ENCODE results near the gene C1GALT1C1L. TPM values are rescaled to one million over a fixed set of nuclear protein-coding genes. Genes with fewer than 3 reads are reported as not detected.
"Not testable (repeated sequence)": the region's sequence is repeated elsewhere in the genome, so short reads cannot be mapped to it uniquely, and the experiment has no call there.

Gene C1GALT1C1L
- total RNA-seq, 1 donor from 2014 or later = 0.48 TPM

DNA sequence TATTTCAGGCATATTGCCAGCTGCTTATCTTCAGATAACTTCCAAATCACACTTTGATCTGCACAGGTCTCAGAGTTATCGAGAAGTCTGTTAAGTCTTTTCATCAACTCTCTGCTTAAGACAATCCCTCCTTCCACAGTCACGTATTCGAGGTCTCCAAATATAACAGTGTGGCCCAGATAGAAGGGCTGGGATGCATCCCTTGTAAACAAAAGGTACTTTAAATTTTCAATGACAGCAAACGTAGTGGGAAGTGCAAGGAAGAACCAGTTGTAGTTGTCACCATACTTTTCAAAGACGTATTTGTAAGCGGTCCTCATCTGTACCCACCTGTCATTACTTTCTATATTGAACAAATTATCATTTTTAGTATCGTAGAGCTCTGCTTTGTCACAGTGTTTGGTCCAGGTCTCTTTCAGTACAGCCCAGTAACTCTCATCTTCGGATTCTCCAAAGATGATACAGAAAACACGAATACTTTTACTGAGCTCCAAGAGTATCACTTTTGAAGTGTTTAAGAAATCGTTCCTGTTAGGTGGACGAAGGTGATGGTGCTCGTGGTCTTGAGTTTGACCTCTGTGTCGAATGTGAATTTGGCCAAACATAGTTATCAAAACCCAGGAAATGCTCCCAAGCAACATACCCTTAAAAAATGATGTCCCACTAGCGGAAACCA lies 445 bp downstream of the C1GALT1C1L start:
- intact Hi-C loops (cut with DNase I) = no loop called here
- no peak for DNase-seq (ENCODE audit: low spot score)

DNA sequence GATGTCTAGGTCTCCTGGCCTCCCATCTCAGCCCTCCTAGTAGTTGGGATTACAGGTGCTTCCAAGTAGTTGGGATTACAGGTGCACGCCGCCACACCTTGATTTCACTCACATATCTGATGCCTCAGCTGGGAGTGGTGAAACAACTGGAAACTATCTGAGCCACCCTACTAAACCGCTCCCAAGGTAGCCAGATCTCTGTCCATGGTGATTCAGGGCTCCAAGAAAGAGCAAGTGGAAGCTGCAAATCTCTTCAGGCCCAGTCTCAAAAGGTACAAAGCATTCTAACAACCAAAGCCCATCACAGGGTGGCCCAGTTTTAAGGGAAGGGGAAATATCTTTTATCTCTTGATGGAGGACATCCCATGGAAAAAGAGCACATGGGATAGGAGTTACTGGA lies 19.0 kb downstream of the C1GALT1C1L start:
- intact Hi-C loops (cut with DNase I) = no loop called here

DNA sequence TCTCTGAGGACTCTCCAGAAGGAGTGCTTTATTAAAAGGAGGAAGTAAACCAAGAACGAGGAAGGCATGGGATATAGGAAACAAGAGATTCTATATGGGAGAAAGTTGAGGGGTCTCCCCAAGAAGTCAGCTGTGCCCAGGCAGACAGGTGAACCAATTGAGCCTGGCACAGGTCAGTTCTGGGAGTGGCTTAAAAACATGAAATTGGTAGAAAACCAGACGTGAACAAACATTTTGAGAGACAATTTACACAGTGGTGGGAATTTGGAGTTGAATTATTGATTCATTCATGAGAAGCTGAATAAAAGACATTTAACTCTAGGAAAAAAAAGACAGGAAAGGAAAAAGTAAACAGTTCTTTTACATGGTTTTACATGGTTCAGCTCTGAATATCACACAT lies 22.7 kb downstream of the C1GALT1C1L start:
- intact Hi-C loops (cut with DNase I) = no loop called here

More for the DNA sequence above, 19.0 kb downstream of the C1GALT1C1L start:
- DNase-seq (ENCODE audit: low spot score) = no peak

DNA sequence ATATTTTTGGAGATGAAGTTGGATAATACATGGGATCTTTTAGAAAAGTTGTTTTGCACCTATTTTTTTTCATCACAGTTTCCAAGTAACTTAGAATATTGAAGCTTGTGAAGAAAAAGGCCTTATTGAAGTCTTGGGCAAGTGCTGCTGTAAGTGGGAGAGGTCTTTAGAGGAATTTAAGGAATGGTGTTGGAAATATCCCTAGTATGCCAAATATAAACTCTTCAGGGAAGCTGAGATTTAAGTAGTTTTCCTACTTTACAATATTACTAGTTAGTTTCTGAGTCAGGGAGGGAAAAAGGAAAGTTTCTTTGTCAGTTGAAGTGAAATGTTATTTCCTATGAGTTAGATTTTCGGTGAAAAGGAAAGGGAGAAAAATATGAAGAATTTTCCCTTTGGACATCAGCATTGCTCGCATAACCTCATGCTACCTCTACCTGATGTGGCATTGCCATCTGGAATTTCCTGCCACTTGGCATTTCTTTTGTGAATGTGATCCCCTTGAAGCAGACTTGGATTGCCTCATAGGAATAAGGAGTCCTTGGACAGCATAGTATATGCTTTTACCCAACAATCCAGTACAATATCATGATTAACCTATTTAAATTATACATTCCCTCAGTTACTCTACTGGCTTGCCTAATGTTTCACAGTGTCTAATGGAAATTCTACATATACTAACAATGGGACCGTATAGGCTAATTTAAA lies 27.1 kb downstream of the C1GALT1C1L start:
- intact Hi-C loops (cut with DNase I) = no loop called here
- DNase-seq (ENCODE audit: low spot score) = no peak

More for the DNA sequence above, 22.7 kb downstream of the C1GALT1C1L start:
- no peak for DNase-seq (ENCODE audit: low spot score)

DNA sequence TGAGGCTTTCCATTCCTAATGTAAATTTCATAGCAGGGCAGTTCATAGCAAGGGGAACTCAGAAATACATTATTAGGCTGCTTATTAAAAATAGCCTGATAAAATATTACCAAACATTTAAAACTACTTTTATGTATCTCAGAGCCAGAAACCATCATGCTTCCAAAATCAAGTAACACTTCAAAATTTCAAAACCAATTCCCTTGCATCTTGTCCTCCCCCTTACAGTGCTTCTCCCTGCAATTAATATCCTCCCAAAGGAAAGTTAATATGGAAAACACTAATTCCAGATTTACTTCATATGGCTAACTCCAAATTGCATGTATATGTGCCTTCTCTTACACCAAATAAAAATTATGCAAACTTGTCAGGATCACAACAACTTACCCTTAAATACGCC lies 32.5 kb downstream of the C1GALT1C1L start:
- no peak for DNase-seq (ENCODE audit: low spot score)
- intact Hi-C loops (cut with DNase I) = no loop called here

DNA sequence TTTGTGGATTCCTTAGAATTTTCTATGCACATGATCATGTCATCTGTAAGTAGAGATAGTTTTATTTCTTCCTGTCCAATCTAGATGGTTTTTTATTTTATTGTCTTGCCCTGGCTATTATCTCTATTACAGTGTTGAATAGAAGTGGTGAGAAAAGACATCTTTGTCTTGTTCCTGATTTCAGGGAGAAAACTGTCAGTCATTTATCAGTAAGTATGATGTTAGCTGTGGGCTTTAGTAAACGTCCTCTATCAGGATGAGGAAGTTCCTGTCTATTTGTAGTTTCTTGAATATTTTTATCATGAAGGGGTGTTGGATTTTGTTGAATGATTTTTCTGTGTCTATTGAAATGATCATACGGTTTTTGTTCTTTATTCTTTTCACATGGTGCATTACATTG lies 33.9 kb downstream of the C1GALT1C1L start:
- intact Hi-C loops (cut with DNase I) = no loop called here
- no peak for DNase-seq (ENCODE audit: low spot score)

DNA sequence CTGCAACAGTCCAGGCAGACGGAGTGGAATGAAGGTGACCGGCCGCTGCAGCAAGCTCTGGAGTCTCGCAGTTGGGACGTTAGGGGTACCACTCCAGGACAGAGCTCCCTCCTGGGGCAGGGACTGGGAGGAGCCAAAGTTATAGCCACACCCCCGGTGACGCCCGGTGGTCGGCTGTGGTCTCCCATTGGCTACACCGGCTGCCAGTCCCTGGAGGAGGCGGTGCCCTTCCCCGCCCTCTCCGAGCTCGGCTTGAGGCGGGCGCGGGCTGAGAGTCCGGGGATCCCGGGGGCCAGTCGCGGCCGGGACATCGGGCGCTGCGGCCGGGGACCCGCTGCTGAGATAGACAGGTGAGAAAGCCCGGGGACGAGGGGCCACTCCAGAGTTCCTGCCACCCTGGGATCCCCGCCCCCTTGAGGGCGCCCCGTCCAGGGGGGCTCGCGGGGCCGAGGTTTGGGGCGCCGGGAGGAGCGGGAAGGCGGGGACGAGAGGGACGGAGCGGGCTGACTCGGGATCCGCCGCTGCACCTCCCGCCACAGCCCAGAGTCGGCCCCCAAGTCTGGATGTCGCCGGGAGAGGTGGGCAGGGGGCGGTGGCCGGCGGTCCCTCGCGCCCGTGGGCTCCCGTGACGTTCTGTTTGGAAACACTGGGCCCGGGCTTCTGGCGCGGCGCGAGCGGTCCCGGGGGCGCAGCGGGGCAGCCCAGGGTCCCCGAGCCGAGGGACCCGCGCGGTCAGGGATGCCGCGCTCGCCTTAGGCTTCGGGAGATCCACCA lies 39.0 kb downstream of the C1GALT1C1L start, which contains the start of gene PLEKHH2:
PLEKHH2 (plus strand) TSS at position 231 of the 774 bp plus-strand sequence. CDS start 7,414 bp downstream, outside the sequence.
- peak; percentile 93 for DNase-seq (ENCODE audit: low spot score)
- intact Hi-C loops (cut with DNase I) = no loop called here

DNA sequence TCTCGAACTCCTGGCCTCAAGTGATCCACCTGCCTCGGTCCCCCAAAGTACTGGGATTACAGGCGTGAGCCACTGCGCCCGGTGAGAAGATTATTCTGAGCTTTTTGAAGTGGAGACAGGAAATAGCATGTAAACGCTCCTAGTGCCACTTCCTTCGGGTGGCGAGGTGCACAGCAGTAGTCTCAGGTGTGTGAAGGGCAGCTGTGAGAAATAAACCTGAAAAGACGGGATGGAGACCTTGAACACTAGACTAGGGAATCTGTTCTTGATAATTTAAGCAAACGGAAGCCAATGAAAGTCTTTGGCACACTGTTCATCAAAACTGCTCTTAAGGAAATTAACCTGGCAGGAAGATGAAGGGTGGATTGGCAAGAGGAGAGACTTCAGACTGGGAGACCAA lies 39.6 kb downstream of the C1GALT1C1L start:
- intact Hi-C loops (cut with DNase I) = no loop called here
- DNase-seq (ENCODE audit: low spot score) = no peak

DNA sequence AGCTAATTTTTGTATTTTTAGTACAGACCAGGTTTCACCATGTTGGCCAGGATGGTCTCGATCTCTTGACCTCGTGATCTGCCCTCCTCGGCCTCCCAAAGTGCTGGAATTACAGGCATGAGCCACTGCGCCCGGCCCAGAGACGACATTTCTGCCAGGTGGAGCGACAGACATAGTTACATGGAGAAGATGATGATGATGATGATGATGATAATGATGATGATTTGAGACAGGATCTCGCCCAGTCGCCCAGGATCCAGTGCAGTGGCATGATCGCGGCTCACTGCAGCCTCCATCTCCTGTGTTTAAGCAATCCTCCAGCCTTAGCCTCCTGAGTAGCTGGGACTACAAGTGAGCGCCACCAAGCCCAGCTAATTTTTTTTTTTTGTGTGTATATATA lies 40.1 kb downstream of the C1GALT1C1L start:
- DNase-seq (ENCODE audit: low spot score); intact Hi-C loops (cut with DNase I): not testable (repeated sequence)

DNA sequence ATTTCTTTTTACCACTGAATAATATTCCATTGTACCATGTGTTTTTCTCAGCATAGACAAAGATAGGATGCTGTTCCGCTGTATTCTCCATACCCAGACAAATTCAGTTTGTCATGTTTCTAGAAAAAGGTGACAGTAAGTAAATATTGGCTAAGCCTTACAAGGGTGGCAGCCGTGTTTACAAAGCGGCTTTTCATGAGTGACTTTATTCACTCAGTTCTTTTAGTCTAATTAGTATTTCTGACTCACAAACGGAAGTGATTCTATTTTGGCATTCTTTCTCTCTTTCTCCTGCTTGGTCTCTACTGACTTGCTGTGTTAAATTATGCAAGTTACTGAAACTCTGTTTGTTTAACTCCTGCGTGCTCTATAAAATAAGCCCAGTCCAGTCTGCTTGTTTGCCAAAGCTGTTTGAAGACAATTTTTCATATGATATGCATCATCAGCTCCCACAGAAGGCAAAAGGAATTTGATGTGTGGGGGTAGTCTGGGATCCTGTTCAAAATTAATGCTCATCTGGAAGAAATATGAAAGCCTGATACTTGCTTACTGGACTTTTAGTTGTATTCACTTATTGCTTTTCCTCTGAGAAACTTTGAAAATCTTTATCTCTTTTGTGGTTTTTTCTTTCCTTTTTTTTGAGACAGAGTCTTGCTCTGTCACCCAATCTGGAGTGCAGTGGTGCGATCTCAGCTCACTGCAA lies 41.5 kb downstream of the C1GALT1C1L start:
- intact Hi-C loops (cut with DNase I) = no loop called here
- DNase-seq (ENCODE audit: low spot score) = no peak

DNA sequence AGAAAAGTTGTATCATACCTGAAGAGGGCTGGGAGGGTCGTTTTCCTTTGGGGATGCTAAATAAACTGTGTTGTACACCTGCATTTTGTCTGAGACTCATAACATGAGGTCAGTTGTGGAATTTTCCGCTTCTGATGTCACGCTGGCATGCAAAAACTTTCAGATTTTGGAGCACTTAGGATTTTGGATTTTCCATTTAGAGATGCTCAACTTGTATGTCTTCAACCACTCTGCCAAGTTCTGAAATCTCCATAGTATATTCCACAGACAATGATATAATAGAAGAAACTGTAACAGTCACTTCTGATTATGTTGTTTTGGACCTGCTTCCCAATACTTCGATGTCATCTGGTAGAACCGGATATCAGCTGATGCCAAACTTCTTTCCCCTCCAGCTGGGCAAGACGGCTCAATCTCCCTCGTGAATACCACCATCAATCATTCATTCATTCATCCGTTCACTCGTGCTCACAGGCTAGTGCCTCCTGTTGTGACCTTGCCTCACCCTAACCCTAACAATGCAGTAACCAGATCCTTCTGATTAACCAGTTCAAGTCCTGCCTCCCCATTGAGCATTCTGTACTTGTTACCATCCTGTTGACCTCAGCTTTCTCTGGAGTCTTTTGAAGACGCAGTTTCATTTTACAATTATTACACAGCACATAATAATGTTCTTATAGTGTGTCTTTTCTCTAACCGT lies 44.5 kb downstream of the C1GALT1C1L start:
- intact Hi-C loops (cut with DNase I) = no loop called here
- no peak for DNase-seq (ENCODE audit: low spot score)

Other genes with a start within 250 kb of the C1GALT1C1L start
- gene THADA, start 80.4 kb downstream of the C1GALT1C1L start, total RNA-seq = 18.4 TPM
- gene PLEKHH2, start 39.2 kb downstream of the C1GALT1C1L start, total RNA-seq = 5.2 TPM
- gene DYNC2LI1, start 97.6 kb upstream of the C1GALT1C1L start, total RNA-seq = 7.9 TPM
- gene ABCG5, start 162.4 kb upstream of the C1GALT1C1L start, total RNA-seq = not detected
- not detected for gene ABCG8, start 162.5 kb upstream of the C1GALT1C1L start, total RNA-seq